HG02798 (cell line): ENCODE measurements around the gene NPAS3.

Source experiments
- ATAC-seq: cut with Tn5 transposase; IDR thresholded peaks from one replicate; pipeline ENCODE4 v1.9.1; 2021; ENCODE audit warnings: mild to moderate bottlenecking; ENCODE audit not compliant: unreplicated experiment, poor library complexity

NPAS3 gene

GRCh38 chr14:33404964-33405574, 466.4 kb downstream of the NPAS3 start:
- ATAC-seq, result no peak

DNA sequence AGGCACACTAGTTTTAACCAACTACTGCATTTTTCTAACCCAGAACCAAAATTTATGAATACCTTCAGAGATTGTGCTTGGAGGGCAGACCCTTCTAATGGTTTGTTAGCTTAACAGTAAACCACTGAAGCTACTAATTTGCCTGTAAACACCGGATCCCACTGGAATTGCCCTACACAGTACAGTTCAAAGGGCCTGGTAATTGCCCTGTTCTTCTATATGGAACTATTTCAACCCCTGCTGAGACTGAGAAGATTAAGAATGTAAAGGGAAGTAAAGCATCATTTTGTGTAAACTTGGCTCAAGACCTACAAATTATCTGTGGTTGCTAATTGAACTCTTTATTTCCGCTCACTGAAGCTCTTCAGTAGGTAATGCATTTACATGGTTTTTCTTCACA, 468.1 kb downstream of the NPAS3 start:
- ATAC-seq, result no peak

GRCh38 chr14:33408291-33408690, 469.6 kb downstream of the NPAS3 start:
- no peak for ATAC-seq

GRCh38 chr14:33412450-33412849, 473.8 kb downstream of the NPAS3 start:
- no peak for ATAC-seq

- ATAC-seq, result no peak
These were observed 474.7 kb downstream of the NPAS3 start for GRCh38 chr14:33413381-33413780.

- ATAC-seq, result no peak
These were observed 475.4 kb downstream of the NPAS3 start for GRCh38 chr14:33414041-33414440.

- no peak for ATAC-seq
These were observed 481.5 kb downstream of the NPAS3 start for GRCh38 chr14:33420051-33420627.

DNA sequence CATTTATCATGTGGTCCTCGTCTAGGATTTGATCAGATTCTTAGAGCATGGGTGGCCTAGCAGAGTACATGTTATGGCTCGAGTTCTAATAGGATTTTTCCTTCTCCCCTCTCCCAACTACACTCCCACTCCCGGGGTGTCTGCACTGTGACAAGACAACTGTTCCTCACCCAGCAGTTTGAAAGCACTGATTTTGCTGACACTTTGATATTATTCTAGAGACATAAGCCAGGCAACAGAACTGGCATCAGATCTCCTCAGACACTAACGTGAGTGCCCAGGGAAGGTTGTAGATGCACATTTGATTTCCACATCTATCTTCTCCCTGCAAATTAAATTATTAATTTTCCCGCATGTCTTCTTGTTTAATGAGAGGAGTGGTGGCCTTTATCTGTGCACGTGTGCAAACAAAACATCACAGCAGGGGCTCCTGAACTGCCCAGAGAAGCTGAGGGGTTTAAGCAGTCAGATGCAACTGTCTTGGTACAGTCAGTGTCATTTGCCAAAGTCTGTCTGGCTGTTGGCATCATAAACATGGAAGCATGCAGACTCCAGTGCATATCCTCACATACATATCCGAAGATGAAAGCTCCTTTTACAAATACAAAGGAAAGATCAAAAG, 491.8 kb downstream of the NPAS3 start:
- ATAC-seq, result no peak

DNA sequence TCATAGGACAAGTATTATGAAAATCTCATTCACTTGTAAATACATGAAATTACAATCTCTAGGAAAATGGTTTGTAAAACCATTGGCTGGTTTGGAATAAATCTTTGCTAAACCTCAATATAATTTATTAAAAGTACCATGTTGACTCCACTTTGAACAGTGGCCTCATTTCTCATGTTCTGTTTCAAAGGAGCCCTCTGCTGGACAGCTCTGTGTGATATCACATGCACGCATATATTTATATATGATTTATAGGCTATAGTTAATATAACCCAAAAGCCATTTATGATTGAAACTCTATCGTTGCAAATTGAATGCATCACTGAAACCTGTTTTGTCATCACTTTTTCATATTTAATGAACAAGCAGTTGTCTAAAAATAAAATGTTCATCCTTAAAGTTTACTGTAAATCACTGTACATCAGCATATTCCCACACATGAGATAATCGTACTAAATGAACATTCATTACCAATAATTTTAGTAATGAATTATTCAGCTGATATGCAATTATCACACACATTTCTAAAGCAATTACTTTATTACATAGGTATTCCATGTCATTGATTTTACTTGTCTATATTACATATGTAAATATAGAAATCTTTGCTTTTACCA, 493.8 kb downstream of the NPAS3 start:
- ATAC-seq, result no peak

DNA sequence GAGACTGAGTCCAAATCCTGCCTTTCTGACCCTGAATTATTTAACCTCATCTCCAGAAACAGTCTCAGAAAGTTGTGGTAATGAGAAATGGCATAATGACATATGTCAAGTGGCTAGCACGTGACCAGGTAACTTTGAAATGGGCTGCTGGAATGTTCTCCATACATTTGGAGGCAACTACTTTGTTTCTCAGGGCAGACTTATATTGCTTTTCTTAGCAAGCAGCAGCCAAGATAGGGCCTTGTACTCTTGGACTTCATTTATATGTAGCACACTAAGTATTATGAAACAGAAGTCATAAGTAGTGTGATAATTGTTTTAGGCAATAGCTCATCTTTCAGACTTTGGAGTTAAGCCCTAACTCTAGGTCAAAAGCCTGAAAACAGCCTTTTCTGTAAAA, 494.7 kb downstream of the NPAS3 start:
- ATAC-seq, result no peak

DNA sequence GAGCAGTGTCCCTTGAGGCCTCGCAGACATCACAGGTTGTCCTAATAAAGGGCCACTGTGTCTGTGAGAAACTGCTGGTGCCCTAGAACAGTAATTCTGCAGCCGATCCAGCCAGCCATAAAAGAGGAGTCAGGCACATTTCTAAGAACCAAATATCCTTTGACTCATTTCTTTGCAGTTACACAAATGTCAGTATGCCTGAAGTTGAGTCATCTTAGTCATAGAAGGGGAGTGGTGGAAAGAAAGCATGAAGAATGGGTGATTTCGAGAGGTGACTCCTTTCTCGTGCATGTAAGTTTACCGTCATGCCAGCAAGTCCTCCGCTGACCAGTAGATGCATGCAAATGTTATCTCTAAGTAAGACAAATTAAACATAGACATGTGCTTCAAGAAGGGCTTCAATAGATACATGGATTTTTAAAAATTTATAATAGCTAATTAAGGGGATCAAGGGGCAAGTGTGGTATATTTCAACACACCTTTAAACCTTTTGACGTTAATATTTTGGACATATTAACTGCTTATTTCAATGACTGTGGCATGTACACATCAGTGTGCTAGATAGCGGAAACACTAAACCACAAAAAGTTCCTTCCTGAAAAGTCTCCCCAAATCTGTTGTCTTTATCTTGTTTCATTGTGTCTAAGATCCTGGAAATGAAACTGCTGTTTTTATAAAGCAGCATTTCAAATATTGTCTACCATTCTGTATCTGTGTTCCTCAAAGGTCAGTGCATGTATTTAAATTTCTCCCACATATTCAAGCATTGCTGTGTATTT, 497.4 kb downstream of the NPAS3 start:
- no peak for ATAC-seq

DNA sequence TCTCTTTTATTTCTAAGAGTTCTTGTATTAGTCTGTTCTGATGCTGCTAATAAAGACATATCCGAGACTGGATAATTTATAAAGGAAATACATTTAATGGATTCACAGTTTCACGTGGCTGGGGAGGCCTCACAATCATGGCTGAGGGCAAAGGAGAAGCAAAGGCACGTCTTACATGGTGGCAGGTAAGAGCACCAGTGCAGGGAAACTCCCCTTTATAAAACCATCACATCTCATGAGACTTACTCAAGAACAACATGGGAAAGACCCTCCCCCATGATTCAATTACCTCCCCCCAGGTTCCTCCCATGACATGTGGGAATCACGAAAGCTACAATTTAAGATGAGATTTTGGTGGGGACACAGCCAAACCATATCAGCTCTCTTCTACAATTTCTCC, 503.0 kb downstream of the NPAS3 start:
- no peak for ATAC-seq

GRCh38 chr14:33444136-33444535, 505.5 kb downstream of the NPAS3 start:
- no peak for ATAC-seq

GRCh38 chr14:33449268-33449667, 510.6 kb downstream of the NPAS3 start:
- no peak for ATAC-seq

DNA sequence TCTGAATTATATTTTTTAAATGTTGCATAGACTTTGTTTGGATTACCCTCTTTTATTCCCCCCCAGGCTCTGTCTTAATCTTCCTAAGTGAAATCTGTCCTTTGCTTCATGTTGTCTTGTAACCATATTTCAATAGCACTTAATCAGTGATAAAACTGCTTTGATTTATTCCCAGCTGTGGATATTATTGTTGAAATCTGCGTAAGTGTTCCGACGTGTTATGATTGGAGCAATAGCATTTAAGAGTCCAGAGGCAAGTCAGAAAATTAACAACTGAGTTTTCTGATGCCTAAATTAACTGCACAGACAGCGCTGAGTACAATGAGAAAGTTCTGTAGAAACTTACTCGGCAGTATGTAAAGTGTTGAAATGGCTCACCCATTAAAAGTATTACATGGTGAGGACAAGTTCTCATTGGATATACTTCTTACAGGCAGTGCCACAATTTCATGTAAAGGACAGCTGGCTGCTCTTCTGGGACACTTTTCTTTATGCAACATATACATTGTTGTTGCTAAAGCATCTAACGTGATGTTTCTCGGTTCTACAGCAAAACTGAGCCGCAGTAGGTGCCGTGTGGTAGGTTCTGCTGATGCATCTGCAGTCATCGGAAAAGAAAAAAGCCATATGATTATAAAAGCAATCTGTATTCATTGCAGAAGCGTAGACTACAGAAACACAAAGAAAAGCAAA, 511.2 kb downstream of the NPAS3 start:
- no peak for ATAC-seq

DNA sequence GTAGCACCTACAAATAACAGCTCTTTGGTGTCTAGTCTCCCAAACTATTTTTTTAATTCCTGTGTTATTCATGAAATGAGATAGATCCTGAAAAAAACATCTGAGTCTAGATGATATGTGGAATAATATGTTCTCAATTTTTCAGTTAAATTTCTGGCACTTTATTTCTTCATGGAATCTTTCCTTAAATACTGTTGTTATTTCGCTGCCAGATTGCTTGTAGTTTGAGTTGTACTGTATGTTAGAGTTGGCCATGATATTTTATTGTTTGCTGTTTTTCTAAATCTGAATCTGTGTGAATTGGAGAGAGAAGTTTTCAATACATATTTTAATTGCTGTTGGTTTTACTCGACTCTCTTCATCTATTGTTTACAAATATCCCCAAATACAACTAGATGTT, 511.7 kb downstream of the NPAS3 start:
- no peak for ATAC-seq

- no peak for ATAC-seq
These were observed 512.5 kb downstream of the NPAS3 start for GRCh38 chr14:33451211-33451610.

DNA sequence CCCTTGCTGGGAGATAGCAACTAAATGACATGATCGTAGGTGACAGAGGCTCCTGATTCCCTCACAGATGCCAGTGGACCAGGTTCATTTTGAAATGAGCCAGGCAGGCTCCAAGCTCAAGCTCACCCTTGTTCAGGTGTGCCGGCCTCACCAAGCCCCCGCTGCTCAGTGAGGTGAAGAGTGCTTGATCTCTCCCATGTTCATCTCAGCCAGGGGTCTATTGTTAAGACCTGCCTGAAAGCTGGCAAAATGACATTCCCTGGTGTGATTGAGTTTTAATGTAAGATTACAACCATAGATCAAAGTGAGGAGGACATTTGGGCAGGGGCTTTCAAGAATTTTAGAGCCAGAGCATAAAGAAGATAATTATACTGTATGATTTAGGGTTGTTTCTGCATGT, 514.3 kb downstream of the NPAS3 start:
- ATAC-seq, result no peak

DNA sequence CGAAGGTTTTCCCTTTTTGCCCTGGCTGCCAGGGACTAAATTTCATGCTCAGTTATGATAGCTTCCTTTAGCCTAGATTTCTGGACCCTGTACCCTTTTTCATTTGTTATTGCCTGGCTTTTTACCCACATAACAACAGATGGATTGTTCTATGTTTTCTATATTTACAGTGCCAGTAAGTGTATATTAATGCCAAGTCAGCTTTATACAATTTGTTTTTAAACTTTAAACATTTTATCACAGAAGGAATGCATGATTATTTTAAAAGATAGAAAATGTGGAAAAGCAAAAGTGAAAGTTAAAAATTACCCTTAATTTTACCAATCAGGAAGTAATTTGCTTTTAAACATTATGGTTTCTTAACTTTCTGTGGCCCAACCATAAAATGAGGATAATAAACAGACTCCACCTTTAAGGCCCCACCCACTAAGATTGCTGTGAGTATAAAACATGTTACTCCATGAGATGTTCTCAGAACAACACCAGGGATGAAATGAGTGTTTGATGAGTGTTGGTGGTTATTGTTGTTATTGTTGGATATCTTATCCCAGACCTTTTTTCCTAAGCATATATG, 515.4 kb downstream of the NPAS3 start:
- no peak for ATAC-seq

GRCh38 chr14:33454707-33455106, 516.0 kb downstream of the NPAS3 start:
- no peak for ATAC-seq
